Hepatocyte (in vitro differentiated cells): ENCODE measurements around the gene EIF4G3. TPM values are rescaled to one million over a fixed set of nuclear protein-coding genes. Genes with fewer than 3 reads are reported as not detected.

Experiments used
- DNase-seq: peaks from one replicate; pipeline ENCODE4 v3.0.0-alpha.2; 2016; ENCODE audit warnings: low spot score
- H2AFZ ChIP-seq: fragments of 200-600 bp; sonication (generic); 2 replicates; pipeline ENCODE4 v1.6.0; 2016; ENCODE audit warnings: antibody characterized with exemption, mild to moderate bottlenecking
- H3K27ac ChIP-seq: fragments of 200-600 bp; sonication (generic); 2 replicates; pipeline ENCODE4 v1.5.1; 2016; ENCODE audit warnings: mild to moderate bottlenecking
- H3K27me3 ChIP-seq: fragments of 200-600 bp; sonication (generic); 2 replicates; pipeline ENCODE4 v1.6.1; 2016
- H3K36me3 ChIP-seq: fragments of 200-600 bp; sonication (generic); replicated peaks from 2 replicates; pipeline ENCODE4 v1.5.1; 2016; ENCODE audit warnings: low read depth; ENCODE audit not compliant: insufficient read depth
- H3K4me1 ChIP-seq: fragments of 200-600 bp; sonication (generic); 2 replicates; pipeline ENCODE4 v1.5.1; 2016; ENCODE audit warnings: mild to moderate bottlenecking, moderate library complexity; ENCODE audit not compliant: insufficient read depth
- H3K4me2 ChIP-seq: fragments of 200-600 bp; sonication (generic); 2 replicates; pipeline ENCODE4 v1.6.0; 2016
- H3K4me3 ChIP-seq: fragments of 200-600 bp; sonication (generic); 2 replicates; pipeline ENCODE4 v1.5.1; 2016; ENCODE audit warnings: mild to moderate bottlenecking
- H3K79me2 ChIP-seq: fragments of 200-600 bp; sonication (generic); 2 replicates; pipeline ENCODE4 v1.6.0; 2017; ENCODE audit warnings: mild to moderate bottlenecking
- H3K9me2 ChIP-seq: fragments of 200-600 bp; sonication (generic); replicated peaks from 2 replicates; pipeline ENCODE4 v1.6.0; 2017; ENCODE audit warnings: mild to moderate bottlenecking; ENCODE audit not compliant: insufficient read depth
- H3K9me3 ChIP-seq: fragments of 200-600 bp; sonication (generic); 2 replicates; pipeline ENCODE4 v1.5.1; 2016; ENCODE audit warnings: low read depth, mild to moderate bottlenecking
- H4K20me1 ChIP-seq: fragments of 200-600 bp; sonication (generic); 2 replicates; pipeline ENCODE4 v1.6.0; 2016; ENCODE audit warnings: mild to moderate bottlenecking; ENCODE audit not compliant: insufficient read depth, poor library complexity, severe bottlenecking
- EZH2 ChIP-seq: fragments of 200-600 bp; sonication (generic); IDR thresholded peaks from 2 replicates; pipeline ENCODE4 v1.6.1; 2016; ENCODE audit warnings: antibody characterized with exemption, mild to moderate bottlenecking, borderline replicate concordance
- EZH2phosphoT487 ChIP-seq: fragments of 200-600 bp; sonication (generic); IDR thresholded peaks from one replicate; pipeline ENCODE4 v1.6.1; 2018; ENCODE audit warnings: antibody characterized with exemption, mild to moderate bottlenecking, low read depth, moderate library complexity; ENCODE audit not compliant: unreplicated experiment, severe bottlenecking
- WGBS: methylation state at CpG from one replicate; pipeline ENCODE4 v1.1.6; 2016; ENCODE audit warnings: low lambda C conversion rate; ENCODE audit errors: missing lambda C conversion rate; 5-methylcytosine and 5-hydroxymethylcytosine counted together
- polyA plus RNA-seq: library from polyadenylated mRNA; unstranded; fragments of >200 nt; fragmentation: Nextera tagmentation; extraction: Ambion mirVana; gene quantifications from 2 replicates; pipeline ENCODE4 v1.2.1, GENCODE V29; 2016
- total RNA-seq: library from RNA; depleted of rRNA; stranded (reverse); fragments of >200 nt; gene quantifications from 2 replicates; pipeline ENCODE4 v1.2.3, GENCODE V29; 2014
- TF ChIP-seq, protein P1 (sequence below): fragments of 200-600 bp; sonication (generic); IDR thresholded peaks from 2 replicates; pipeline ENCODE4 v1.5.1; 2016; ENCODE audit warnings: antibody characterized with exemption, mild to moderate bottlenecking; ENCODE audit not compliant: poor library complexity

Gene EIF4G3
- total and polyA plus RNA-seq, 2 experiments from 2014 or later, result 33.4 to 42.2 TPM

DNA sequence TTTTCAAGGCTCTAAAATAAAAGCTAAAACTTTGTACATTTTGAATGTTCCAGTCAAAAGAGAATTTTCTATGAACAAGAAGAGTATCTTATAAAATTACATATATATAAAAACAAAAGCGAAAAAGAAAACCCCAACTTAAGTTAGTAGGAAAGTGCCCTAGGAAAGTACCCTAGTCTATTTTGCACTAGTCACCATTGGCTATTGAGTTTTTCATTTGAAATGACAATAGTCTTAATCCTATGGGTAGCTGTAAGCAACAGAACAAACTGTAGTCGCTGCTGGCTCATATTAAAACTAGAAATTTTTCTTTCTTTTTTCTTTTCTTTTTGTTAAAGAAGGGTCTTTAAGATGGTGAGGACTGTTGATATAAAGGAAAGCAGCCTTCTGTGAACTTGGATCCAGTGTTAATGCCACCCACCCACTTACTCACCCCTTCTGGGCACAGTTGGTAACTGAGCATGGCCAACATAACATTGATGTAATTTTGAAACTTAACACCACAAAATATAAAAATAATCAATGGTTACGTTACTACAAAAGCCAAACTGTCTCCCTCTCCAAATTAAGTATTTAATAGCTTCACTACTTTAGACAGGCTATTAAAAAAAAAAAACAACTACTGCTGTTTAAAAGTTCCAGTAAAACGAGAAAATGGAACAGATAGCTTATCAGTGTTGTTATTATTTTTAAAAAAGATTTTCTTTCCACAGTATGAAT, 177.0 kb downstream of the EIF4G3 start:
- H4K20me1 ChIP-seq, result no peaks in the 10 kb centered on the region
- no peak overlapping the region for H3K4me3 ChIP-seq
- TF ChIP-seq EZH2phosphoT487 (no peak), EZH2 (no peak)
- TF ChIP-seq, protein P1, sequence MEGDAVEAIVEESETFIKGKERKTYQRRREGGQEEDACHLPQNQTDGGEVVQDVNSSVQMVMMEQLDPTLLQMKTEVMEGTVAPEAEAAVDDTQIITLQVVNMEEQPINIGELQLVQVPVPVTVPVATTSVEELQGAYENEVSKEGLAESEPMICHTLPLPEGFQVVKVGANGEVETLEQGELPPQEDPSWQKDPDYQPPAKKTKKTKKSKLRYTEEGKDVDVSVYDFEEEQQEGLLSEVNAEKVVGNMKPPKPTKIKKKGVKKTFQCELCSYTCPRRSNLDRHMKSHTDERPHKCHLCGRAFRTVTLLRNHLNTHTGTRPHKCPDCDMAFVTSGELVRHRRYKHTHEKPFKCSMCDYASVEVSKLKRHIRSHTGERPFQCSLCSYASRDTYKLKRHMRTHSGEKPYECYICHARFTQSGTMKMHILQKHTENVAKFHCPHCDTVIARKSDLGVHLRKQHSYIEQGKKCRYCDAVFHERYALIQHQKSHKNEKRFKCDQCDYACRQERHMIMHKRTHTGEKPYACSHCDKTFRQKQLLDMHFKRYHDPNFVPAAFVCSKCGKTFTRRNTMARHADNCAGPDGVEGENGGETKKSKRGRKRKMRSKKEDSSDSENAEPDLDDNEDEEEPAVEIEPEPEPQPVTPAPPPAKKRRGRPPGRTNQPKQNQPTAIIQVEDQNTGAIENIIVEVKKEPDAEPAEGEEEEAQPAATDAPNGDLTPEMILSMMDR, result no peak
- no peak overlapping the region for H3K4me2 ChIP-seq
- WGBS, result 87% methylated on average over 4 of the region's 4 CpGs
- H3K27me3 ChIP-seq, result no peaks in the 10 kb centered on the region
- no peak for DNase-seq
- no peaks in the 10 kb centered on the region for H3K9me3 ChIP-seq
- no peaks in the 10 kb centered on the region for H3K9me2 ChIP-seq
- no peak overlapping the region for H2AFZ ChIP-seq
- no peak overlapping the region for H3K27ac ChIP-seq
- no peaks in the 10 kb centered on the region for H3K36me3 ChIP-seq
- H3K4me1 ChIP-seq, result no peaks in the 10 kb centered on the region
- H3K79me2 ChIP-seq, result peaks cover 33% of the 10 kb centered on the region

DNA sequence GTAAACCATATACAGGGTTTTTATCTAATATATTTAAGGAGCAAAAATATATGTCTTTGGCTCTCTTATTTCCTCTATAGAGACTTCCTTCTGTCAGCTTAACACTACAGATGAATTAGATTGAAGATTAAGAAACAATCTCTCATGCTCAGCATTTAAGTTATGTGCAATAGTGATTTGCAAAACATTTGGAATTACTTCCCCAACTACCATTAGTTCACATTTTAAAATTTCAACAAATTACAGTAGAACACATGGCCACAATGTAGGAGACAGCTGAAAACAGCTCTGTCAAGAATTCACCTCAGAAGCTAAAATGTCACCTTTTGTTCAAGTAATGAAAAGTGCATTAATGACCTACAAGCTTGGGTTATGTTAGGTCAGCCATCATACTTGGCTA, 177.9 kb downstream of the EIF4G3 start:
- H3K4me3 ChIP-seq, result no peak overlapping the region
- H3K4me2 ChIP-seq, result no peak overlapping the region
- no peaks in the 10 kb centered on the region for H3K36me3 ChIP-seq
- H2AFZ ChIP-seq, result no peak overlapping the region
- no peak overlapping the region for H3K27ac ChIP-seq
- TF ChIP-seq EZH2phosphoT487 (no peak), EZH2 (no peak)
- TF ChIP-seq, protein P1, result no peak
- no peaks in the 10 kb centered on the region for H3K4me1 ChIP-seq
- peaks cover 25% of the 10 kb centered on the region for H3K79me2 ChIP-seq
- no peaks in the 10 kb centered on the region for H4K20me1 ChIP-seq
- no peak for DNase-seq
- H3K27me3 ChIP-seq, result no peaks in the 10 kb centered on the region
- no peaks in the 10 kb centered on the region for H3K9me3 ChIP-seq
- no peaks in the 10 kb centered on the region for H3K9me2 ChIP-seq

DNA sequence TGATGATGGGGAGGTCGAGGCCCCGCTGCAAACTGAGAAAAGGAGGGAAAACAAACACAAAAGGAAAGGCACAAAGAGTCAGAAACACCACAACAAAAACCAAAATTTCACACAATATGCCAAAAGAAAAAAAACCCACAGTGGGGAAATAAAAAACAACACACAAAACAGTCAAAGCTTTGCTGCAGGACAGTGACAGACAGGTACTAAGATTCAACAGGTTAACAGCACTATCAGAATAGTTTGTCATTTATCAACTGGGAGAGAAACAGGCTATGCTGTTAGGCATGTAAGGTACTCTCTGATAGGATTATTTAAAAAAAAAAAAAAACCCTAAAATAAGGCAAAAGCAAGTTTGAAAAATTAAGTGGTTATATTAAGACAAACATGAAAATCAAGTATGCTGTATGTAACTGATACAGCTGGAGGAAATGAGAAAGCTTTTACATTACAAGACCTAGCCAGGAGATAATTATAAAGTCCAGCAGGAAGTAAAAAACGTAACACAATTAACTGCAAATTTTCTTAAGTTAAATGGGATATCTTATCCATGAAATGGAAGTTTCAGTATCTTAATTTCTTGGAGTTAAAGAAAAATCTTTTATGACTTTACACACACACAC, 179.0 kb downstream of the EIF4G3 start:
- no peaks in the 10 kb centered on the region for H3K36me3 ChIP-seq
- 91% methylated on average over 3 of the region's 3 CpGs for WGBS
- no peaks in the 10 kb centered on the region for H3K27me3 ChIP-seq
- peaks cover 17% of the 10 kb centered on the region for H3K79me2 ChIP-seq
- peaks cover 5% of the 10 kb centered on the region for H3K4me1 ChIP-seq
- no peaks in the 10 kb centered on the region for H4K20me1 ChIP-seq
- DNase-seq, result no peak
- H3K9me2 ChIP-seq, result no peaks in the 10 kb centered on the region
- no peak overlapping the region for H3K4me3 ChIP-seq
- H2AFZ ChIP-seq, result no peak overlapping the region
- TF ChIP-seq, protein P1, result no peak
- TF ChIP-seq EZH2 (no peak), EZH2phosphoT487 (no peak)
- H3K4me2 ChIP-seq, result no peak overlapping the region
- no peaks in the 10 kb centered on the region for H3K9me3 ChIP-seq
- H3K27ac ChIP-seq, result no peak overlapping the region
